ENCODE data around the gene WDR37. TPM values are rescaled to one million over a fixed set of nuclear protein-coding genes. Genes with fewer than 3 reads are reported as not detected.

Gene WDR37
- total and polyA plus RNA-seq, 9 of the 15 experiments (the other 6 are each of a cell fraction or from before 2014, with no cell fraction given) = 2.3 to 11.6 (median 6.7) TPM

GRCh38 chr10:1179346-1180070 is 123.3 kb downstream of the WDR37 start:
- DNase-seq (ENCODE audit: extremely low read depth in 1 of 4, low spot score in 3 of 4) (no peak), FAIRE-seq (no peak), ATAC-seq (no peak)
- Histone ChIP-seq H3K27me3 (ENCODE audit: control insufficient read depth in 2 of 2, insufficient read depth in 2 of 2, low read length in 2 of 2) (peaks cover 49 to 83% of the 10 kb centered on the region in 2 experiments), H4K20me1 (replicated peaks; ENCODE audit: control insufficient read depth, insufficient read depth, low read length) (peaks cover 16% of the 10 kb centered on the region), H3K79me2 (ENCODE audit: control insufficient read depth, insufficient read depth, low read length) (no peaks in the 10 kb centered on the region), H3K9me1 (ENCODE audit: control insufficient read depth, insufficient read depth, low read length) (no peaks in the 10 kb centered on the region), H3K4me3 (no peak overlapping the region), H3K9ac (ENCODE audit: insufficient read depth in 1 of 2, low read depth in 2 of 2, low read length in 2 of 2) (no peak overlapping the region), H3K27ac (ENCODE audit: extremely low read depth, low read depth, low read length) (no peak overlapping the region), H3K36me3 (ENCODE audit: control insufficient read depth, insufficient read depth, low read length) (no peaks in the 10 kb centered on the region), H3K4me1 (replicated peaks in 1 of 2; ENCODE audit: control insufficient read depth in 2 of 2, insufficient read depth in 2 of 2, low read length in 2 of 2) (peaks cover 0 to 8% of the 10 kb centered on the region in 2 experiments; a peak in 2 of 5 replicates), H3K4me2 (ENCODE audit: insufficient read depth, low read length) (no peak overlapping the region), H2AFZ (ENCODE audit: low read depth, low read length) (no peak overlapping the region), H3K9me3 (replicated peaks; ENCODE audit: control insufficient read depth, insufficient read depth, low read depth, low read length) (no peaks in the 10 kb centered on the region)
- CTCF ChIA-PET (ENCODE audit: low intra/inter-chr PET ratio) = interaction anchor here (0.6 kb wide), 1 partner anchor 37 kb away, joined by 3 read pairs; no protein-coding TSS in a partner anchor
- BruUV-seq (replicated peaks) = no TSS peak
- intact Hi-C loops (cut with micrococcal nuclease) (no loop called here), in situ Hi-C loops (cut with MboI) (no loop called here)
- TF ChIP-seq, protein P1, sequence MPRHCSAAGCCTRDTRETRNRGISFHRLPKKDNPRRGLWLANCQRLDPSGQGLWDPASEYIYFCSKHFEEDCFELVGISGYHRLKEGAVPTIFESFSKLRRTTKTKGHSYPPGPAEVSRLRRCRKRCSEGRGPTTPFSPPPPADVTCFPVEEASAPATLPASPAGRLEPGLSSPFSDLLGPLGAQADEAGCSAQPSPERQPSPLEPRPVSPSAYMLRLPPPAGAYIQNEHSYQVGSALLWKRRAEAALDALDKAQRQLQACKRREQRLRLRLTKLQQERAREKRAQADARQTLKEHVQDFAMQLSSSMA (CRISPR knock-in tag; IDR thresholded peaks at IDR 0.05) = no peak
- TF ChIP-seq ZFP1 (CRISPR knock-in tag; IDR thresholded peaks at IDR 0.05) (no peak), MAFG (tag; conservative IDR thresholded peaks at IDR 0.05) (no peak), FOXA3 (CRISPR knock-in tag; conservative IDR thresholded peaks at IDR 0.05 in 1 of 2, IDR thresholded peaks at IDR 0.05 in 1 of 2) (no peak)
- 13% methylated on average over 19 of the region's 20 CpGs for WGBS (ENCODE audit: insufficient coverage, low coverage, missing lambda C conversion rate)
- POLR2A ChIA-PET = no interaction called here

All from K562 (cell line).